Endothelial cell of hepatic sinusoid (primary cell): ENCODE results near the gene CASP10.

Experiments
- in situ Hi-C: cut with HindIII; loops from 2 replicates; pipeline ENCODE4 v1.10.0; 2017; ENCODE audit warnings: low sequenced_read_pairs

CASP10 gene

DNA sequence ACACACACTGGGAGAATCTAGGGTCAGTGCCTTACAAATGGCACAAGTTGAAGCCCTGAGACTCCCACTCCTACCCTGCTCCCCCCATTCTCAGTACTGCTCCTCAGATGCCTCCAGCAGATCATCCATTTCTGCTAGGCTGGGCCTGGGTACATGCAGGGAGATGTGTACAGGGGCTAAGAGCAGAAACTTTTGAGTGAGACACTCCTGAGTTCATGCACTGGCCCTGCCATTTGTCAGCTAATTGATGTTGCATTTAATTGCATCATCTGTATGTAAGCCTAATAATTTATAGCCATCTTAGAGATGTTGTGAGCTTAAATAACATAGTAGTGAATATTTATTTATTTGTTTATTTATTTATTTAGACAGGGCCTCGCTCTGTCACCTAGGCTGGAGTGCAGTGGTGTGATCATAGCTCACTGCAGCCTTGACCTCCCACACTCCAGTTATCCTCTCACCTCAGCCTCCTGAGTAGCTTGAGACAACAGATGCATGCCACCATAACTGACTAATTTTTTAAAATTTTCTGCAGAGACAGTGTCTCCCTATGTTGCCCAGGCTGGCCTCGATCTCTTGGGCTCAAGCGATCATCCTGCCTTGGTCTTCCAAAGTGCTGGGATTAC lies 72.6 kb downstream of the CASP10 start:
- in situ Hi-C loops, result no loop called here

DNA sequence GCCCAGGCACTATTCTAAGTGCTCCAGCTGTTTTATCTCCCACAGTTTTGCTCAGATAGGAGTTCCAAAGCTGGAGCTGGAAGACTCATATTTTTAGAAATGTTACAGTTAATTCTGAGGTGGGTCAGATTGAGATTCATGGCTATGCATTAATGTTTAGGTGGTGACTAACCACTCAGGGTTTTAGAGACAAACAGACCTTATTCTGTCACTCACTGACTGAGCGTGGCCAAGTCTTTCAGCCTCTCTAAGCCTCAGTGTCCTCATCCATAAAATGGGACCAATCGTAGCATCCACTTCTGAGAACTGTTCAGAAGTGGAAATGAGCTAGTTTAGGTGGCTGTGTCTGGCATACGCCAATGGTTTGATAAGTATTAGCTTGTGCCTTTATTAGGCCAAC lies 73.1 kb downstream of the CASP10 start:
- in situ Hi-C loops, result no loop called here

DNA sequence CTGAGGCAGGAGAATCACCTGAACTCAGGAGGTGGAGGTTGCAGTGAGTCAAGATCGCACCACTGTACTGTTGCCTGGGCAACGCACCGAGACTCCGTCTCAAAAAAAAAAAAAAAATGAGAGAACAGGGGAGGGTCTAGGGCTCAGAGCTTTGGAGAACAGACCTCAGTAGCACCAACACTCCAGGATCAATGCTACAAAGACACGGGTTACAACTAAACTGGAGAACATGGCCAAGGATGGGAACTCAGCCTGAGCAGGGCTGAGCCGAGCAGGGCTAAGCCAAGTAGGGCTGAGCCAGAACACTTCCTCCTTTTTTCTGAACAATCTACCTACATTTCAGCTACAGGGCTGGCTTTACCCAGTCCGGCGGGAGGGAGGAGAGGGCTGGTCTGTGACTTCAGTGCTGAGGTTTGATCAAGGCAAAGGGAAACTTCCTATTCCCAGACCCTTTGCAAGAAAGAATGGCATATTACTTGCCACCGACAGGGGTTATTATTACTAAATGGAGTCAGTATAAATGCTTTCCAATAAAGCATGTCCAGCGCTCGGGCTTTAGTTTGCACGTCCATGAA lies 74.5 kb downstream of the CASP10 start:
- in situ Hi-C loops, result no loop called here

- in situ Hi-C loops, result no loop called here
Observed at GRCh38 chr2:201257956-201258665, 75.2 kb downstream of the CASP10 start.

- in situ Hi-C loops, result no loop called here
Observed at GRCh38 chr2:201258666-201259615, 76.0 kb downstream of the CASP10 start.

- in situ Hi-C loops, result no loop called here
Observed at GRCh38 chr2:201260302-201260800, 77.4 kb downstream of the CASP10 start, which contains the start of gene CASP8. Gene CASP8, plus strand, starts transcription at chr2:201260536. Its CDS starts 5,951 bp downstream, at chr2:201266487.

DNA sequence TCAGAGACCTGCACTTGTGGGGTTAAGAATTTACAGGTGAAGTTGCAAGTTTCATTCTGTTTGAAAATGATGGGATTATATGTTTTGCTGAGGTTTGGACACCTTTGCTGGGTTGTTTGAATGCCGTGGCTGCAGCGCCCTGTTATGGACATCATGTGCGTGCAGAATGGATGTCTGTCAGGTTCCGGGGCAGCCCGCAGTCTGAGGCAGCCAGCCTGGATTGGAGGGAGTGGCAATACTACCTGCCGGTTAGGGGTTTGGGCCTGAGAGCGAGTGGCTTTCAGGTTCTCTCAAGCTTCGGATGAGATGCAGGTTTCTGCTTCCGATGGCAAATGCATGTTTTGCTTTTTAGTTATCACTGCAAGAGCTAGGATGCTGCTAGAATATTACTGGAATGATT lies 78.5 kb downstream of the CASP10 start:
- in situ Hi-C loops, result no loop called here

GRCh38 chr2:201261906-201262305 lies 79.0 kb downstream of the CASP10 start:
- in situ Hi-C loops, result no loop called here

- in situ Hi-C loops, result no loop called here
Observed at GRCh38 chr2:201262718-201263117, 79.8 kb downstream of the CASP10 start.

DNA sequence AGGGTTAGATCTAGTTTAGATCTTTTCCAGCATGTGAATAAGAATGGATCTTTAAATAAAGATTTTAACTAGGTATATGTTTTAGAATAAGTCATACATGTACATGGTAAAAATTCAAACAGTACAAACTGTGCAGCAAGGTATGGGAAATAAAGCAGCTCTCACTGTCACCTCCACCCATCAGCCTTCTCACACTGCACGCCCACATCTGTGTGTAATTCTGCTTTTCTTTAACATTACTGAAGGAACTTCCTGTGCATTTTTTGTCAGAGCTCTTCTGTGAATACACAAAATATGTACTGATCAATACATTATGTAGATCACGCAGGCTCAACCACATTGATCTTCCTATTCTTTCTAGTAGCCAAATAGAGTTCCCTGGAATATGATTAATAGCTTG lies 80.8 kb downstream of the CASP10 start:
- in situ Hi-C loops, result no loop called here

DNA sequence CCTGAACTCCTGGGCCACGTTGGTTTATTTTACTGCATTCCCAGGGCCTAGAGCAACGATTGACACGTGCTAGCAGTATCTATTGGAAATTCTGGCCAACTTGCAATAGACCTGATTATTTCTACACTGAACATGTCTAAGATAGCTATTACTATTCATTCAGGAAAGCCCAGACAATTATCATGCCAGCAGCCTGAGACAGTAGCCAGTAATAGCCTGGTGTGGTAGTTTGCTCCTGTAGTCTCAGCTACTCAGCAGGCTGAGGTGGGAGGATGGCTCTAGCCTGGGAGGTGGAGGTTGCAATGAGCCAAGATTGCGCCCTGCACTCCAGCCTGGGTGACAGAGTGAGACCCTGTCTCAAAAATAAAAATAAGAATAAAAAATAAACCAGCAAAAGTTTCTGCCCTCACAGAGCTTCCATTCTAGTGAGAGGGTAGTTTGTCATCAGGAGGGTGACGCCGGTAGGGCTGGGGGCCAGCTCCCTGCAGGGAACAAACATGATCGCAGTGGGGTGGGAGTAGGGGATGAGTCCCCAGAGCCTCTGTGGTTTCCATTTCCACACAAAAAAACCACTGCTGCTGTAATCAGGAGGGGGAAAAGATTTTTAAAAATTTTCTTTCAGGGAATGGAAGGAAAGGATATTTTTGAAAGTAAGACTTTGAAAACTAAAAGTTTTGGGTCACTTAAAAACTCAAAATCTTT lies 81.7 kb downstream of the CASP10 start:
- in situ Hi-C loops, result loop anchor here (5.0 kb wide), 1 partner anchor 98 kb away; no protein-coding TSS in a partner anchor

GRCh38 chr2:201266629-201267028 lies 83.7 kb downstream of the CASP10 start:
- in situ Hi-C loops, result loop anchor here (5.0 kb wide), 1 partner anchor 96 kb away; no protein-coding TSS in a partner anchor

DNA sequence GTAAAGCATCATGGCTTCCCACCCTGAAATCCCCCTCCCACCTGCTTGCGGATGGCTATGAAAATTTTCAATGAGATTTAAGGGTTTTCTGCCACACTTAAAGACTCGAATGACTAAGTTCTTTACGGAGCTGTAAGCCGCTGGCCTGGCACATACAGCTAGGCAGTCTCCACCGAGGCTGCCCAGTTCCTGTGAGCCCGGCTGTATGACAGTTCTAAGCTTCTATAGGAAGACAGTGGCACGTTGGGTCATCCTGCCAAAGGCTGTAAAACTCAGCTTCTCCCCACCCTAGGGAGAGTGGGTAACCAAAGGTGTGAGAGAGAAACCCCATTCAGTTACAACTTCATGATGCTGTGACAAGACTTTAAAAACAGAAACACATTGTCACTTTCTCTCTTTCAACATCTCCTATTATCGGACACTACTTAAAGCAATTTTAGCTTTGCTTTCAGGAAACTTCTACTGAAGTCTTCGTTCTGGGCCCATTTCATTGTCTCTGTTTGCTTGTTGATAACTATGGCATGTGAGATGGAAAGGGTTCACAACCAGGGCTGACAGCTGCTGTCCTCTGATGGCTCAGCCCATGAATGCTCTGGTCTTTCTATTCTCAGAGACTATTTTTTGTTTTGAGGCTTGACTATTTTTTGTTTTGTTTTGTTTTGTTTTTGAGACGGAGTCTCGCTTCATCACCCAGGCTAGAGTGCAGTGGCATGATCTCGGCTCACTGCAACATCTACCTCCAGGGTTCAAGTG lies 84.5 kb downstream of the CASP10 start:
- in situ Hi-C loops, result loop anchor here (5.0 kb wide), 1 partner anchor 95 kb away; no protein-coding TSS in a partner anchor

- in situ Hi-C loops, result loop anchor here (5.0 kb wide), 1 partner anchor 93 kb away; no protein-coding TSS in a partner anchor
Observed at GRCh38 chr2:201269764-201270163, 86.8 kb downstream of the CASP10 start.

DNA sequence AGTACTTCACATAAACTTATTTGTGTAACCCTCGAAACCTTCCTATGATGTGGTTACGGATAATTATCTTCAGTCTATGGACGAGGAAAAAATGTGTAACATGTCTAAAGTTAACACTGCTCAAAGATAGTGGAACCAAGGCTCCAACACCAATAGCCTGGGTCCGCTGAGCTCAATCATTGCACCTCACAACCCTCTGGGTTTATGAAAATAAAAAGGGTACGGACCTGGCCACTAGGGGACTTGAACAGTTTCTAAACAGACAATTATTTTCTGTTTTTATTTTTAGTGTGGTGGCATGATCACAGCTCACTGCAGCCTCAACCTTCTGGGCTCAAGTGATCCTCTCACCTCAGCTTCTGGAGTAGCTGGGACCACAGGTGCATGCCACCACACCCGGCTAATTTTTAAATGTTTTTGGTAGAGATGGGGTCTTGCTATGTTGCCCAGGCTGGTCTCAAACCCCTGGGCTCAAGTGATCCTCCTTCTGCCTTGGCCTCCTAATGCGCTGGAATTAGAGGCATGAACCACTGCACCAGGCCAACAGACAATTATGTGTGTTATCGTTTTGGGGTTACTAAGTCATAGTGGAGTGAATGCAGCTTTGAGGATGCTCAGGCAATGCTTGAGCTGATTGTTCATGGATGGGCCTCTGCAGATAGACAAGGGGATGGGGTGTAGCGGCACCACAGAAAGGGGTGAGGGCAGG lies 87.5 kb downstream of the CASP10 start:
- in situ Hi-C loops, result no loop called here

- in situ Hi-C loops, result no loop called here
Observed at GRCh38 chr2:201271917-201272316, 89.0 kb downstream of the CASP10 start.

DNA sequence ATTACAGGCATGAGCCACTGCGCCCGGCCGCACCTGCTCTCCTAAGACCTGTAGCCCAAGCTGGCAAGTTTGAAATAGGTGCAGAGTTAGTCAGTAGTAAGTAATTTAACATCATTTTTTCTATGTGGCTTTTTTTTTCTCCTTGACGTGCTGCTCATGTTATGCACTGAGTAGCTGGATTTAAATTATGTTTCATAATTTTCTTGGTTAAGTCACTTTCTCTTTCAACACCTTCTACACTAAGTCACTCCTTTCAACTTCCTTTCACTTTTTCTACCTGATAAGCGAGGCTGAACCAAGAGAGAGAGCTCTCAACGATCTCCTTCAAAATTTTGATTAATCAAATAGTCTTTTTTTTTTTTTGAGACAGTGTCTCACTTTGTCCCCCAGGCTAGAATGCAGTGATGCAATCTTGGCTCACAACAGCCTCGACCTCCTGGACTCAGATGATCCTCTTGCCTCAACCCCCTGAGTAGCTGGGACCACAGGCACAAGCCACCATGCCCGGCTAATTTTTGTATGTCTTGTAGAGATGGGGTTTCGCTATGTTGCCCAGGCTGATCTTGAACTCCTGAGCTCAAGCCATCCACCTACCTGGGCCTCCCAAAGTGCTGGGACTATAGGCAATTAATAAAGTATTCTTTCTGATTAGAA lies 90.5 kb downstream of the CASP10 start:
- in situ Hi-C loops, result no loop called here

DNA sequence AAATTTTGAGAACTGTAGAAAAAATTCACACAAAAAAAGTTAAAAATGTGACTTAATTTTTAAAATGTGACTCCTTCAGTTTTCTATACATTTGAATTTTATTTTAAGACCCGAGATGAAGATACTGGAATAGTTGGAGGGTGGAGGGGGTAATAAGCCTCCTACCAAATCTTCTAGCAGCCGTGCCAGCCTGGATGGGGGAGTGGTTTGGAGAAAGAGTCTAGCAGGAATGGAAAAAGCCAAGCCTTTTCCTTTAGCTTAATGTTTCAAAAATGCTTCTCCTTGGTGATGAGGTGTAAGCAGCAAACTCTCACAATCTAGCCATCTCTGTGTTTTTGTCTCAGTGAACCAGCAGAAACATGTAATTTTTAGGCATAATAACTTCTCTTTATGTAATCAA lies 92.1 kb downstream of the CASP10 start:
- in situ Hi-C loops, result no loop called here
